HG03469 (cell line): ENCODE data around the gene PRND.

Source experiments
- ATAC-seq: cut with Tn5 transposase; IDR thresholded peaks from one replicate; pipeline ENCODE4 v1.9.1; 2021; ENCODE audit warnings: mild to moderate bottlenecking, moderate library complexity, moderate number of reproducible peaks; ENCODE audit not compliant: unreplicated experiment

PRND gene

GRCh38 chr20:4775322-4776078 is 53.8 kb downstream of the PRND start:
- no peak for ATAC-seq

GRCh38 chr20:4776079-4776630 is 54.4 kb downstream of the PRND start:
- ATAC-seq = no peak
